ENCODE measurements around the gene ARHGEF12. TPM values are rescaled to one million over a fixed set of nuclear protein-coding genes. Genes with fewer than 3 reads are reported as not detected.

ARHGEF12 gene
- polyA plus RNA-seq, 2 of the 4 experiments (the other 2 are of a cell fraction): 16.7 to 27.2 TPM

- 74% methylated on average over 16 of the region's 16 CpGs for WGBS (ENCODE audit: missing lambda C conversion rate)
- no peak overlapping the region for H3K4me2 ChIP-seq
- FAIRE-seq: no peak
- no peak for TF ChIP-seq MAX (IDR thresholded peaks at IDR 0.05)
- no peak for TF ChIP-seq HES2 (IDR thresholded peaks at IDR 0.05)
- no peak for TF ChIP-seq ATOH8 (CRISPR knock-in tag; IDR thresholded peaks at IDR 0.05; ENCODE audit: low read depth)
- TF ChIP-seq NPAS2 (CRISPR knock-in tag; IDR thresholded peaks at IDR 0.05; ENCODE audit: borderline replicate concordance): no peak
- no peak for TF ChIP-seq ZC3H11A (IDR thresholded peaks at IDR 0.05)
- TF ChIP-seq PBX3 (IDR thresholded peaks at IDR 0.05): no peak
- TF ChIP-seq RARB (CRISPR knock-in tag; IDR thresholded peaks at IDR 0.05): no peak
- no peak for TF ChIP-seq HMGXB4 (CRISPR knock-in tag; IDR thresholded peaks at IDR 0.05; ENCODE audit: borderline replicate concordance)
- no peak for TF ChIP-seq EP300 (IDR thresholded peaks at IDR 0.05)
- TF ChIP-seq ZFP36 (IDR thresholded peaks at IDR 0.05; ENCODE audit: borderline replicate concordance, partially characterized antibody): no peak
- TF ChIP-seq GATA3 (IDR thresholded peaks at IDR 0.05; ENCODE audit: borderline replicate concordance): no peak
- TF ChIP-seq ZNF302 (CRISPR knock-in tag; IDR thresholded peaks at IDR 0.05): no peak
- no peak for TF ChIP-seq EHMT2 (IDR thresholded peaks at IDR 0.05; ENCODE audit: low read depth)
- CTCF ChIA-PET: interaction anchor here (1.2 to 1.5 kb wide), 2 partner anchors 9 to 164 kb away, joined by 3 to 4 read pairs; partner anchors contain the start of gene GRIK4
- H3K4me1 ChIP-seq: no peaks in the 10 kb centered on the region
- no peak for ATAC-seq
- H3K9me3 ChIP-seq: no peaks in the 10 kb centered on the region
- H3K27ac ChIP-seq: no peak overlapping the region
- DNase-seq (ENCODE audit: low read depth in 1 of 2, low spot score in 1 of 2): no peak
- POLR2A ChIA-PET: no interaction called here
- no peak overlapping the region for H3K4me3 ChIP-seq
Observed at GRCh38 chr11:120520091-120520822, 184.0 kb downstream of the ARHGEF12 start.

- TF ChIP-seq CEBPB (IDR thresholded peaks at IDR 0.05): no peak
- DNase-seq (ENCODE audit: low read depth in 1 of 2, low spot score in 1 of 2) (no peak), FAIRE-seq (no peak), ATAC-seq (no peak)
- Histone ChIP-seq H3K4me1 (no peaks in the 10 kb centered on the region), H3K9me3 (no peaks in the 10 kb centered on the region), H3K4me2 (no peak overlapping the region), H3K4me3 (no peak overlapping the region), H3K27ac (no peak overlapping the region)
- CTCF ChIA-PET: interaction anchor here (1.2 to 3.7 kb wide), 2 partner anchors 10 to 164 kb away, joined by 3 to 19 read pairs; partner anchors contain the start of gene GRIK4
- POLR2A ChIA-PET: no interaction called here
- WGBS (ENCODE audit: missing lambda C conversion rate): 60% methylated on average over 6 of the region's 7 CpGs
Observed at GRCh38 chr11:120521176-120521575, 185.0 kb downstream of the ARHGEF12 start.

GRCh38 chr11:120522021-120522420 lies 185.8 kb downstream of the ARHGEF12 start:
- Histone ChIP-seq H3K4me3 (no peak overlapping the region), H3K9me3 (no peaks in the 10 kb centered on the region), H3K4me2 (no peak overlapping the region), H3K27ac (no peak overlapping the region), H3K4me1 (no peaks in the 10 kb centered on the region)
- ATAC-seq (no peak), DNase-seq (ENCODE audit: low read depth in 1 of 2, low spot score in 1 of 2) (no peak), FAIRE-seq (no peak)
- CTCF ChIA-PET: interaction anchor here (3.7 kb wide), 1 partner anchor 11 kb away, joined by 19 read pairs; the partner anchor contains the start of gene GRIK4
- POLR2A ChIA-PET: no interaction called here
- WGBS (ENCODE audit: missing lambda C conversion rate): 74% methylated on average over 11 of the region's 11 CpGs
- TF ChIP-seq SMC3 (IDR thresholded peaks at IDR 0.05): no peak
- TF ChIP-seq NPAS2 (CRISPR knock-in tag; IDR thresholded peaks at IDR 0.05; ENCODE audit: borderline replicate concordance): no peak
- TF ChIP-seq HMGXB4 (CRISPR knock-in tag; IDR thresholded peaks at IDR 0.05; ENCODE audit: borderline replicate concordance): no peak
- TF ChIP-seq ELK1 (IDR thresholded peaks at IDR 0.05; ENCODE audit: low read depth, low read length): no peak
- TF ChIP-seq ZSCAN20 (CRISPR knock-in tag; IDR thresholded peaks at IDR 0.05): no peak
- TF ChIP-seq CBX8 (IDR thresholded peaks at IDR 0.05): no peak
- no peak for TF ChIP-seq FOSB (CRISPR knock-in tag; IDR thresholded peaks at IDR 0.05)
- no peak for TF ChIP-seq E2F6 (IDR thresholded peaks at IDR 0.05; ENCODE audit: borderline replicate concordance, low read depth)
- TF ChIP-seq HEYL (CRISPR knock-in tag; IDR thresholded peaks at IDR 0.05): no peak
- TF ChIP-seq BHLHE40 (IDR thresholded peaks at IDR 0.05; ENCODE audit: low read depth, low read length): no peak
- TF ChIP-seq RAD21 (conservative IDR thresholded peaks at IDR 0.05 in 1 of 2, IDR thresholded peaks at IDR 0.05 in 1 of 2): no peak
- no peak for TF ChIP-seq SREBF2 (IDR thresholded peaks at IDR 0.05)
- TF ChIP-seq PHF8 (IDR thresholded peaks at IDR 0.05; ENCODE audit: borderline replicate concordance, low read depth): no peak
